GM12878 (cell line): Measurements from ENCODE around the gene NFKBIZ.

Experiments
- KDM1A ChIP-seq: fragments of 200-600 bp; sonication (generic); IDR thresholded peaks from 2 replicates; pipeline ENCODE4 v1.6.1; 2016; ENCODE audit warnings: borderline replicate concordance
- SP1 ChIP-seq: IDR thresholded peaks from one replicate; pipeline ENCODE4 v1.6.1; 2011; ENCODE audit warnings: low read depth, low read length
- TBL1XR1 ChIP-seq: IDR thresholded peaks from 2 replicates; pipeline ENCODE4 v1.6.1; 2012; ENCODE audit warnings: low read depth, low read length, improper control_type of control experiment

GRCh38 chr3:101878589-101878988 is 29.3 kb downstream of the NFKBIZ start:
- TF ChIP-seq SP1 (no peak), KDM1A (no peak), TBL1XR1 (no peak)
